NCI-H187 (cell line): ENCODE data around the gene HS6ST1.
A peak's percentile ranks its signal among the peaks of the same experiment; 100 is the strongest.

Experiments used
- DNase-seq, 2 experiments: peaks; one replicate each; lab custom pipeline; 2025; lab: John Stamatoyannopoulos, UW

Gene HS6ST1

GRCh38 chr2:128310094-128310716 is 8.5 kb downstream of the HS6ST1 start:
- no peak for DNase-seq

- DNase-seq, result peak; percentile 36 to 55
Measured at GRCh38 chr2:128309280-128310093, 9.2 kb downstream of the HS6ST1 start.

DNA sequence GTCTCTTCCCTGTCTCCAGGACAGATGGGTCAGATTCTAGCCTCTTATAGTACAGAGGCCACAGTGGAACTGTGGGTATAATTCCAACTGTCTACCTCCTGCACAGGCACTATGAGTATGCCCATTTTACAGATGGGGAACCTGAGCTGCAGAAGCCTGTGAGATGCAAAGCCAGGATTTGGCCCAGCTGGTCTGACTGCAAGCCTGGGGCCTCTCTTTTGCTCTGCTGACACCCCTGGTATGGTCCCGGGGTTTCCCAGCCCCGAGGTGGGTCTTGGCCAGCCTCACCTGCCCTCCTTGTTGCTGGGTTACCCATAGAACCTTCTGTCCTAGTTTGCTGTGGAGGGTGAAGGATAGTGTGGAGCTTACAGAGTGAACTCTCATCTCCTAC is 9.8 kb downstream of the HS6ST1 start:
- DNase-seq, result no peak

- no peak for DNase-seq
Measured at GRCh38 chr2:128308284-128308731, 10.4 kb downstream of the HS6ST1 start.

DNA sequence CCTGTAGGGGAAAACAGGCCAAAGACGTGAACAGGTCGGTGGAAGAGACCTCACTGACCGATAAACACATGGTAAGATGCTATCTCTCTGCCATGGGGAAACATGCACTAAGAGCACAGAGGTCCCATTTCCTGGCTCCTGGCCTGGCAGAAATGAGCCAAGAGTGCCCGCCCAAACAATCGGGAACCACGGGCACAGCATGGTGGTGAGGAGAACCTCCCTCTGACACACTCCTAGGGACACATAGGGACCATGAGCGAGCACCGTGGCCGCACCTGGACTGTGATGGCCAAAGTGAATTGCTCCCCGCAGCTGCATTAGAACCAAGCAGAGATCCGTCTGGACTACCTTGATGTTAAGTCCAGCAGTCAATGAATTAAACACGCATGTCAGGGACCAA is 11.1 kb downstream of the HS6ST1 start:
- DNase-seq, result no peak

- DNase-seq, result no peak
Measured at GRCh38 chr2:128306931-128307460, 11.7 kb downstream of the HS6ST1 start.

DNA sequence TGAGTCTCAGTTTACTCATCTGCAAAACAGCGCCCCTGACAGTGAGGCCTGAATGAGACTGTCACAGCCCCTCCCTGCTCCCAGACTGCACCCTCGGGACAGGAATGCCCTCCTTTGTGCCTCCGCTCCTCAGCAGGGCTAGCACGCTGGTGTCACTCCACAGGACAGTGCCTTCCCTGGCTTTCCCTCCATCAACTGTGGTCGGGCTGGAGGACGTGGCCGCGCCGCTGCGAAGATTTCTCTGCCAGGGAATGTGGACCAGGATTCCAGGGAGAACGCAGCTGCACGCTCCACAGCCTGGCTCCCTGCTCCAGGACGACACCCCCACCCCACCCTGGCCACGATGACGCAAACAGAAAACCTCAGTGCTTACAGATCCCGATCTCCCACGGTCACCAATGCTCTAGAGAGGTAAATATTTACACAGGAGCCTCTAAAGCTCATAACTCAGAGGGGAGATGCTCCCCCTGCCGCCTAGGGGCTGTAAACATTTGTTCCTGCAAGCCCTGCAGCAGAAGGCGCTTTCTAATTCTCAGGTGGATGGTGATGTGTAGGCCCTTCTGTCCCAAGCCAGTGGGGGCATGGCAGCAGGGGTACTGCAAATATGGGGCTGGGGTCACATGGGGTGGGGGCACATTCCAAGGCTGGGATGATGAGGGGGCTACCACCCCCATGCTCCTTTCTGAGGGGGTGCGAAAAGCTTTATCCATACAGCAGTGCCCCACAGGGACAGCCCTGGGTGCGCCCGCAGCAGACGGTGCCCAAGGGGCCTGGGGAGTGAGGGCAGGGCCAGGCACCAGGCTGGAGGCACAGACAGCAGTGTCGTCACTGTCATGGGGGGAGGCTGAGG is 12.4 kb downstream of the HS6ST1 start:
- DNase-seq, result peak in 1 of 2 experiments; percentile 26

- peak in 1 of 2 experiments; percentile 66 for DNase-seq
Measured at GRCh38 chr2:128305555-128306080, 13.1 kb downstream of the HS6ST1 start.

- peak; percentile 44 to 80 for DNase-seq
Measured at GRCh38 chr2:128304715-128305554, 13.7 kb downstream of the HS6ST1 start.

DNA sequence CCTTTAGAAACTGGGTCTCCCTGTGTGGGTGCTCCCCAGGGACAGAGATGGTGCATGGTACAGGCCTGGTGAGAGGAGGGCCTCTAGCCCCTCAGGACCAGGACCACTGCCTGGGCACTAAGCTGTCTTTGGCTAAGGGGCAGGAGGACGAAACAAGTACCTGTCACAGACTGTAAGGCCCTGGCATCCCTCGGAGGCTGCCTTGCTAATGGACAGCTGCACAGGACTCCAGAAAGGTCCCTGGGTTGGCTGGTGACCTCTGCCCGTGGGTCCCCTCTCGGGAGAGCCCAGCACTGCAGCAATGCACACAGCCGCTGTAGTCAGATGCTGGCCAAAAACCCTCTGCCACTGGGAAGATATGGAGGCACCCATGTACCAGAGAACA is 14.3 kb downstream of the HS6ST1 start:
- DNase-seq, result no peak

DNA sequence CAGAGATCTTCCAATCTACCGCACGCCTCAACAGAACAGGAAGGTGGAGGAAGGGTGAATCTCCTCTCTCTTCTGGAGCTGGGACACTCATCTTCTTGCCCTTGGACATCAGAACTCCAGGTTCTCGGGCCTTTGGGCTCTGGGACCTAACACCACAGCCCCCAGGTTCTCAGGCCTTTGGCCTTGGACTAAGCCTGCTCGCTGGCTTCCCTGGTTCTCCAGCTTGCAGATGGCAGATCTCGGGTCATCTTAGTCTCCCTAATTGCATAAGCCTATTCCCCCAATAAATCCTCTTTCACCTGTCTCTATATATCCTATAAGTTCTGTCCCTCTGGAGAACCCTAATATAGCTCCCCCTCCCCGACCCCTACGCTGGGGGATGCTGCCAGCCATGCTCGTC is 14.8 kb downstream of the HS6ST1 start:
- no peak for DNase-seq

GRCh38 chr2:128303095-128303791 is 15.4 kb downstream of the HS6ST1 start:
- no peak for DNase-seq

GRCh38 chr2:128302744-128303067 is 16.0 kb downstream of the HS6ST1 start:
- no peak for DNase-seq

DNA sequence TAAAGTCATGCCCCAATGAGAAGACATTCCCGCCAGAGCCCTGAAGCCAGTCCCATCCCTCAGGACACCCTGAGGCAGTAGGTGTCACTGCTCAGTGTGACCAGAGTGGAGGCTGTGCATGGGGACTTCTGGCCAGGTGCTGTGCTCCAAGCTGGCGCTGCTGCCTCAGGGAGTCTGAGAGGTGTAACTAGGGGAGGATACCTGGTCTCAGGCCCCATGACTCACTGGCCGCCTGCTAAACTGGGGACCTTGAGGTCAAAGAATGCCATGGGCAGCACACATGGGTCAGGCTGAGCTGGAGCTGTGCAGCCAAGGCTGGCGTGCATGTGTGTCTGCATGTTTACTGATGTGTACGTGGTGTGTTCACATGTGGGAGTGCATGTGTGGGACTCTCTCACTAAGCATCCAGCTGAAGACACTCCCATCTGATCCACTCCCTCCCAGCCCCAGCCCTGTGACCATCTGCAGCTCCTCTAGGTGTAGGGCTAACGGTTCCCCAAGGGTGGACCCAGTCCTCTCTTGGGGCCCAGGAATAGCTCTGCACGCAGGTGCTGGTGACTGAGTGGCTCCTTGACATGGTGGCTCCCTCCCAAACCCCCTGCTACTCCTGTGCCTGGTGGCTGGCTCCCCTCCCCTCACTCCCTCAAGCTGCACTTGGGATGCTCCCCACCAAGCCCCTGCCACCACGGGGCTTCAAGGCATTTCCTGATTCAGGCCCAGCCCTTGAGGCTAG is 16.5 kb downstream of the HS6ST1 start:
- DNase-seq, result no peak

DNA sequence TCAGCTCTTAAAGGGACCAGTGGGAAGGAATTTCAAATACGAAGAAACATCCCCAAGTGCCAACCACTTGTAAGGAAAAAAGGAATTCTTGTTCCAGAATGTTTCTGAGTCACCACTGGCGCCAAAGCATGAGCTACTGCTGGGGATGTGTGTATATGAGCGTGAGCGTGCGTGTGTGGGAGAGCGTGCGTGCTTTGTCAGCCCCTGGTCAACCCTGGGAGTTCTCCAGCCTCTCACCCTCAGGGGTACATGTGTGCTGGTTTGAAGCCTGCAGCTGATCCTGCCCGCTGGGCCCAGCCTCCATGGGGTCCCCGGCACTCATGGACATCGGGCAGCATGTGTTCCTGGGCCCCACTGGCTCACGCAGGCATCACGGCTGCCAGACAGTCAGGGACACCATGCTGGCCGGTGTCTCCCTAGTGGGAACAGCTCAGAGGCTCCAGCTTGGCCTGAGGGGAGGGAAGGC is 17.1 kb downstream of the HS6ST1 start:
- DNase-seq, result no peak

GRCh38 chr2:128301021-128301420 is 17.6 kb downstream of the HS6ST1 start:
- DNase-seq, result no peak

GRCh38 chr2:128300151-128301020 is 18.3 kb downstream of the HS6ST1 start:
- no peak for DNase-seq

DNA sequence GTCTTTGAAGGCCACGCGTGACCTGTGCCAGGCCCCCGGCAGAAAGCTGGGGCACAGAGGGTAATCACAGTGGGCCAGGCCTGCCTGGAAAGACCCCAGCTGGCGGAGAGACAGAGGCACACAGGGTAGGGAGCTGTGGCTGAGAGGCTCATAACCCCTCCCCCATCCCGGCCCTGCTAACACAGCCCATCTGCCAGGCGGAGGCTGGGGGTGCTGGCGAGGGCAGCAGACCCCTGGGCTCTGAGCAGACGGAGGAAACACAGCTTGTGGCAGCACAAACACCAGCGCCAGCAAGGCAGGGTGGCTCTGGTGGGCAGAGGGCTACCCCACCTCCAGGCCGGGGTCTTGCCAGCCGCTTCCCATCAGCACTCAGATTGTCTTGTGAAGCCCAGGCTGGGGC is 19.0 kb downstream of the HS6ST1 start:
- no peak for DNase-seq
